T-helper 2 cell treated with Interferon-gamma antibody and Interleukin-4, amounts not matched to agents 5 μg/mL and 100 μg/mL, for 36 hours (primary cell): ENCODE results near the gene APOBEC3F.
"Not testable (repeated sequence)": the region's sequence is repeated elsewhere in the genome, so short reads cannot be mapped to it uniquely, and the experiment has no call there.

Source experiments
- DNase-seq: peaks from one replicate; pipeline ENCODE4 v3.0.0; 2021; ENCODE audit warnings: low spot score
- H3K27ac Mint-ChIP-seq: one replicate; pipeline ENCODE4 v1.8.0; 2021; ENCODE audit warnings: mild to moderate bottlenecking, mixed read lengths
- H3K27me3 Mint-ChIP-seq: one replicate; pipeline ENCODE4 v1.8.0; 2021; ENCODE audit warnings: low read depth, mixed read lengths
- H3K36me3 Mint-ChIP-seq: one replicate; pipeline ENCODE4 v1.8.0; 2021; ENCODE audit warnings: low read depth, mixed read lengths
- H3K4me1 Mint-ChIP-seq: one replicate; pipeline ENCODE4 v1.8.0; 2021; ENCODE audit warnings: low read depth, mixed read lengths
- H3K4me3 Mint-ChIP-seq: one replicate; pipeline ENCODE4 v1.8.0; 2022; ENCODE audit warnings: mild to moderate bottlenecking, moderate library complexity, mixed read lengths
- H3K9me3 Mint-ChIP-seq: one replicate; pipeline ENCODE4 v1.8.0; 2021; ENCODE audit warnings: mixed read lengths

APOBEC3F gene

GRCh38 chr22:39040155-39040537, 518 bp upstream of the APOBEC3F start:
- H3K27me3 Mint-ChIP-seq, H3K9me3 Mint-ChIP-seq, DNase-seq, H3K36me3 Mint-ChIP-seq: not testable (repeated sequence)
- H3K4me3 Mint-ChIP-seq, result peak overlapping the region; percentile 92
- peaks cover 15% of the 10 kb centered on the region for H3K4me1 Mint-ChIP-seq
- H3K27ac Mint-ChIP-seq, result peak overlapping the region; percentile 76

- Mint-ChIP-seq H3K4me3 (peak overlapping the region; percentile 92), H3K9me3 (no peaks in the 10 kb centered on the region), H3K27ac (peak overlapping the region; percentile 36), H3K36me3 (peaks cover 14% of the 10 kb centered on the region), H3K27me3 (no peaks in the 10 kb centered on the region), H3K4me1 (peaks cover 14% of the 10 kb centered on the region)
- no peak for DNase-seq
These were observed 1.2 kb downstream of the APOBEC3F start for GRCh38 chr22:39041908-39042307.

GRCh38 chr22:39043063-39043462, 2.4 kb downstream of the APOBEC3F start:
- Mint-ChIP-seq H3K36me3 (peaks cover 16% of the 10 kb centered on the region), H3K4me1 (peaks cover 10% of the 10 kb centered on the region)
- DNase-seq, H3K9me3 Mint-ChIP-seq, H3K27ac Mint-ChIP-seq, H3K4me3 Mint-ChIP-seq, H3K27me3 Mint-ChIP-seq: not testable (repeated sequence)

GRCh38 chr22:39045136-39045535, 4.5 kb downstream of the APOBEC3F start:
- not testable (repeated sequence) for DNase-seq, H3K27ac Mint-ChIP-seq, H3K4me3 Mint-ChIP-seq, H3K9me3 Mint-ChIP-seq, H3K27me3 Mint-ChIP-seq, H3K4me1 Mint-ChIP-seq
- H3K36me3 Mint-ChIP-seq, result peaks cover 16% of the 10 kb centered on the region

- not testable (repeated sequence) for H3K9me3 Mint-ChIP-seq, H3K27me3 Mint-ChIP-seq, DNase-seq, H3K4me1 Mint-ChIP-seq, H3K4me3 Mint-ChIP-seq, H3K27ac Mint-ChIP-seq
- peaks cover 12% of the 10 kb centered on the region for H3K36me3 Mint-ChIP-seq
These were observed 8.8 kb downstream of the APOBEC3F start for GRCh38 chr22:39049486-39049885.

- not testable (repeated sequence) for H3K27me3 Mint-ChIP-seq, H3K4me1 Mint-ChIP-seq, H3K9me3 Mint-ChIP-seq, H3K27ac Mint-ChIP-seq, DNase-seq, H3K4me3 Mint-ChIP-seq, H3K36me3 Mint-ChIP-seq
These were observed 11.3 kb downstream of the APOBEC3F start for GRCh38 chr22:39051844-39052495.

- DNase-seq, result no peak
- no peaks in the 10 kb centered on the region for H3K9me3 Mint-ChIP-seq
- no peaks in the 10 kb centered on the region for H3K4me1 Mint-ChIP-seq
- no peak overlapping the region for H3K4me3 Mint-ChIP-seq
- no peak overlapping the region for H3K27ac Mint-ChIP-seq
- H3K36me3 Mint-ChIP-seq, result no peaks in the 10 kb centered on the region
- H3K27me3 Mint-ChIP-seq, result no peaks in the 10 kb centered on the region
These were observed 15.0 kb downstream of the APOBEC3F start for GRCh38 chr22:39055658-39056057.

- not testable (repeated sequence) for H3K36me3 Mint-ChIP-seq, H3K27me3 Mint-ChIP-seq, H3K9me3 Mint-ChIP-seq, H3K4me3 Mint-ChIP-seq, H3K4me1 Mint-ChIP-seq, H3K27ac Mint-ChIP-seq, DNase-seq
These were observed 20.6 kb downstream of the APOBEC3F start for GRCh38 chr22:39061290-39061689.

- not testable (repeated sequence) for H3K27ac Mint-ChIP-seq, H3K4me3 Mint-ChIP-seq, H3K27me3 Mint-ChIP-seq, DNase-seq, H3K9me3 Mint-ChIP-seq, H3K4me1 Mint-ChIP-seq, H3K36me3 Mint-ChIP-seq
These were observed 21.3 kb downstream of the APOBEC3F start for GRCh38 chr22:39061951-39062350.

GRCh38 chr22:39063904-39064303, 23.2 kb downstream of the APOBEC3F start:
- not testable (repeated sequence) for H3K36me3 Mint-ChIP-seq, H3K27ac Mint-ChIP-seq, H3K4me3 Mint-ChIP-seq, H3K27me3 Mint-ChIP-seq, DNase-seq, H3K9me3 Mint-ChIP-seq, H3K4me1 Mint-ChIP-seq

- H3K4me3 Mint-ChIP-seq, H3K9me3 Mint-ChIP-seq: not testable (repeated sequence)
These were observed 26.0 kb downstream of the APOBEC3F start for GRCh38 chr22:39066442-39067276.

GRCh38 chr22:39068033-39068785, 27.5 kb downstream of the APOBEC3F start:
- H3K4me1 Mint-ChIP-seq, result peaks cover 3% of the 10 kb centered on the region
- no peaks in the 10 kb centered on the region for H3K36me3 Mint-ChIP-seq
- peaks cover 2% of the 10 kb centered on the region for H3K27me3 Mint-ChIP-seq
- no peaks in the 10 kb centered on the region for H3K9me3 Mint-ChIP-seq
- no peak overlapping the region for H3K4me3 Mint-ChIP-seq
- no peak overlapping the region for H3K27ac Mint-ChIP-seq
- DNase-seq, result no peak

More at GRCh38 chr22:39066442-39067276, 26.0 kb downstream of the APOBEC3F start:
- not testable (repeated sequence) for H3K36me3 Mint-ChIP-seq, DNase-seq, H3K4me1 Mint-ChIP-seq, H3K27me3 Mint-ChIP-seq, H3K27ac Mint-ChIP-seq

GRCh38 chr22:39070186-39070585, 29.5 kb downstream of the APOBEC3F start:
- no peaks in the 10 kb centered on the region for H3K9me3 Mint-ChIP-seq
- no peaks in the 10 kb centered on the region for H3K36me3 Mint-ChIP-seq
- H3K27ac Mint-ChIP-seq, result no peak overlapping the region
- H3K4me1 Mint-ChIP-seq, result peaks cover 7% of the 10 kb centered on the region
- H3K27me3 Mint-ChIP-seq, result peaks cover 2% of the 10 kb centered on the region
- no peak for DNase-seq
- H3K4me3 Mint-ChIP-seq, result no peak overlapping the region

- not testable (repeated sequence) for H3K27ac Mint-ChIP-seq, H3K9me3 Mint-ChIP-seq, H3K36me3 Mint-ChIP-seq, DNase-seq, H3K27me3 Mint-ChIP-seq, H3K4me3 Mint-ChIP-seq
- peaks cover 11% of the 10 kb centered on the region for H3K4me1 Mint-ChIP-seq
These were observed 31.9 kb downstream of the APOBEC3F start for GRCh38 chr22:39072581-39072981.
